ENCODE data around the gene VAT1.
"Not testable (repeated sequence)": the region's sequence is repeated elsewhere in the genome, so short reads cannot be mapped to it uniquely, and the experiment has no call there.

Gene VAT1

GRCh38 chr17:43021741-43022512, at the start of gene VAT1:
TSS of gene VAT1 (minus strand) at chr17:43022385. CDS start at chr17:43022322, 63 bp downstream.
- peak; percentile 49 to 52 for DNase-seq (ENCODE audit: low read depth in 2 of 2)

DNA sequence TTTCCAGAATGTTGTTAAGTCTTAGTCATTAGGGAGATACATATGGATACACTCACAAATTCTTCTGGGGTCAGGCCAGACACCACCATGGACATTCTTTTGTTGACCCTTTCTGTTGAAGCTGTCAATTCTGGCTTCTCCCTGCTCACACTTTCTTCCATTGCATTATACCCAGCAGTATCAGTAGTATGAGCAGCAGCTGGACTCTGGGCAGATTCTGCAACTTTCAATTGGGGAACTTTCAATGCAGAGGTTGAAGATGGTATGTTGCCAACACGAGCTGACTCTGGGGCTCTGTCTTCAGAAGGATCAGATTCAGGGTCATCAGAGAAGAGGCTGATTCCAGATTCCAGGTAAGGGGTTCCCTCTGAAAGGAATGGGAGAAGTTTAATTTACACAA, 48.7 kb upstream of the VAT1 start:
- no peak for DNase-seq (ENCODE audit: low read depth in 2 of 2)

- DNase-seq (ENCODE audit: low read depth in 2 of 2): no peak
Measured at GRCh38 chr17:43070257-43070656, 48.1 kb upstream of the VAT1 start.

- no peak for DNase-seq (ENCODE audit: low read depth in 2 of 2)
Measured at GRCh38 chr17:43069368-43069898, 47.2 kb upstream of the VAT1 start.

DNA sequence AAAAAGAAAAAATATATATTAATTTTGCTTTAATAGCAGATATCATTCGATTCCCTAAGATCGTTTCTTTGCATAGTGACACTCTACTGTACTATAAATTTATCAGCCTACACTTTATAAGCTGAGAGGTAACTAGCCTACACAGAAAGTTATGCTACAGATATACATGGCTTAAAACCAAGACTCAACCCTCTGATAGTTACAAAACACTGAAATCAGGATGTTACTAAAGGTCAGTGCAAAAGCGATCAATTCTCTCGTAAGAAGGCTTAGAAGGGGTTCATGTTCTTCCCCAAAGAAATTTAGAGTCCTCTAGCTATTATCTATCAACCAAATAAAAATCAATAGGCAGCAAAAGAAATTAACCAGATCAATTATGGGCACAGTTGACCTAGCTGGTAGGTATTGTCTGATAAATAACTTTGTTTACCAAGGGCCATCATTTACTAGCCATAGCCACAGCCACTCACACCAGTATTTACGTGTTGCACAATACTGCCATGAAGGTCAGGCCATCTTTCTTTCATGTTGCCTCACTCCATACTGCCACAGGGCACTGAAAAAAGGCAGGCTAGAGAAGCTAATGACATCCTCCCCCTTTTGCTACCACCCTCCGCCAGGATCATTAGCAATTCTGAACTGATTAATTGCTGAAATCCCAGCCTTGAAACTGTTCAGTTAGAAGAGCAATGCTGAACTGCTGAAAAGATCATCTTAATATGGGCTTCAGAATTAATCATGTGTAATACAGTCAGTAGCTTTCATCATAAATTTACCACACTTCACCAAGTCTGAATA, 46.6 kb upstream of the VAT1 start:
- no peak for DNase-seq (ENCODE audit: low read depth in 2 of 2)

GRCh38 chr17:43062984-43063638, 40.9 kb upstream of the VAT1 start:
- no peak for DNase-seq (ENCODE audit: low read depth in 2 of 2)

GRCh38 chr17:43056051-43056450, 33.9 kb upstream of the VAT1 start:
- DNase-seq (ENCODE audit: low read depth in 2 of 2): no peak

DNA sequence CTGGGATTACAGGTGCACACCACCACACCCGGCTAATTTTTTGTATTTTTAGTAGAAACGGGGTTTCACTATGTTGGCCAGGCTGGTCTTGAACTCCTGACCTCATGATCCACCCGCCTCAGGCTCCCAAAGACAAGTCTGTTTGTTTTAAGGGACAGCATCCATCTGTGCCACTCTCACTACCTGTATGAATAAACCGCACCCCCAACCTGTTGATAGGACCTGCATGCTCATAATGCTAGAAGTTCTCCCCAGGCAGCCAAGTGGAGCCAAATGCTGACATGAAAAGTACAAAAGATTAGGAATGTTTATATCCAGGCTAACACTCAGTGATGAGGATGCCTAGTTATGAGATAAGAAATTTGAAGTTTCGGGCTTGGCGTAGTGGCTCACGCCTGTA, 30.8 kb upstream of the VAT1 start:
- DNase-seq (ENCODE audit: low read depth in 2 of 2): not testable (repeated sequence)

GRCh38 chr17:43051969-43052368, 29.8 kb upstream of the VAT1 start:
- DNase-seq (ENCODE audit: low read depth in 2 of 2): no peak

GRCh38 chr17:43044024-43044423, 21.8 kb upstream of the VAT1 start:
- no peak for DNase-seq (ENCODE audit: low read depth in 2 of 2)

GRCh38 chr17:43043307-43043706, 21.1 kb upstream of the VAT1 start:
- DNase-seq (ENCODE audit: low read depth in 2 of 2): no peak

GRCh38 chr17:43042025-43042628, 19.9 kb upstream of the VAT1 start:
- no peak for DNase-seq (ENCODE audit: low read depth in 2 of 2)

- no peak for DNase-seq (ENCODE audit: low read depth in 2 of 2)
Measured at GRCh38 chr17:43040655-43041054, 18.5 kb upstream of the VAT1 start.

- no peak for DNase-seq (ENCODE audit: low read depth in 2 of 2)
Measured at GRCh38 chr17:43039646-43040045, 17.5 kb upstream of the VAT1 start.

DNA sequence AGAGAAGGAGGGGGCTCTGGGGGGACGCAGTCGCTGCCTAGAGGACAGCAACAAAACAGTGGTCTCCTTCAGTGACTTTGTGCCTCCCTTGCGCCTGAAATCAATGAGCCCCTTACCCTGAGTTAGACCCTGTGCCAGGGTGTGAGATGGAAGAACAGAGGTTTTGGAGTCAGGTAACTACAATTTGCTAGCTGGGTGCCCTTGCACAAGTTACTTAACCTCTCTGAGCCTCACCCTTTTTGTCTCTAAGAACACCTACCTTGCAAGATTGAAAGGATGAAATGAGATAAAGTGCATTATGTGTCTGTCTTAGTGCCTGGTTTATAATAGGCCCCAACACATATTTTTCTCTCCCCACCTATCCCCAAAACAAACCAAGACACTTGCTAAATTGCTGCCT, 12.7 kb upstream of the VAT1 start:
- no peak for DNase-seq (ENCODE audit: low read depth in 2 of 2)

DNA sequence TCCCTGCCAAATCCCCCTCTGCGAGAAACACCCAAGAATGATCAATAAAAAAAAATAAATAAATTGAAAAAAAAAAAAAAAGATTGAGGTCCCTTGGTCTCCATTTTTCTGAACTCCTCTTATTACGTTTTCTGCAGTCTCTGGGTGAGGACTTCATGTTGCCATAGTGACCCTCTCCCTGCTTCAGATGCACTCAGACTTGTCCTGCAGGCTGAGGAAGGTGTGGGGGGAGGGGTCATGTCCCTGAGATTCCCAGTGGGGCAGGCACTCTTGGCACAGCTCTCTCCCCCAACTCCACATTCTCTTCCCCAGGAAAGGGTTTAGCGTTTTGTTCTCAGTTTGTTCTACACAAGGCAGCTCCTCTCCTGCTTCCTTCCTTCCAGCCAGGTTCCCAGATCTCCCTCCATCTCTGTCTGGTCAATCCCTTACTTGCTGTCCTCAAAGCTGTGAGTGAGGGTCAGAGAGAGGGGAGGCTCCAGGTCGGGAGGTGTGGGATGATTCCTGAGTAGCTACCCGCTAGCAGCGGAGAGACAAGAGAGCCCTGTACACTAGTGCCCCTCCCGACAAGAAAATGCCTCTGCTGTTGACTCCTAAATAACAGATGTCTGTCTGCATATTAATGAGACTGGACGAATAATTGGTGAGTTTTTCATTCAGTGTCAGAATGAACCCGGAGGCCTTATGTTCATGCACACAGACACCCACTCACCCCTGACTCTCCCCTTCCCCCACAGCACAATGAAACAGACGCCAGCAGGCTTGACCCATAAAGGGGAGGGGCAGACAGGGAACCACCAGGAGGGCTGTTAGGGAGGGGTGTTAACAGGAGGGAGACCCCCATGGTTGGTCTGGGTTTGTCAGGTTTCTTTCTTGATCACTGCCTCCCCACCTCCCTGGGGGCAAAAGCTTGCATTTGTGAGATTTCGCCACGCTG, 12.0 kb upstream of the VAT1 start:
- no peak for DNase-seq (ENCODE audit: low read depth in 2 of 2)

- DNase-seq (ENCODE audit: low read depth in 2 of 2): no peak
Measured at GRCh38 chr17:43031666-43032065, 9.5 kb upstream of the VAT1 start.

- no peak for DNase-seq (ENCODE audit: low read depth in 2 of 2)
Measured at GRCh38 chr17:43030137-43030767, 8.1 kb upstream of the VAT1 start.

- DNase-seq (ENCODE audit: low read depth in 2 of 2): no peak
Measured at GRCh38 chr17:43028221-43028861, 6.2 kb upstream of the VAT1 start.
